H1 (cell line): ENCODE data around the gene GMEB2. TPM values are rescaled to one million over a fixed set of nuclear protein-coding genes. Genes with fewer than 3 reads are reported as not detected.
"Not testable (repeated sequence)": the region's sequence is repeated elsewhere in the genome, so short reads cannot be mapped to it uniquely, and the experiment has no call there.

Source experiments
- CTCF ChIA-PET: fragments of 300-600 bp; sonication (Branson Sonifier 250); formaldehyde crosslinking; loops from one replicate; lab custom pipeline; 2021; ENCODE audit not compliant: partially characterized antibody; lab: Charles Lee
- POLR2A ChIA-PET: fragments of 300-600 bp; sonication (Branson Sonifier 250); formaldehyde crosslinking; loops from one replicate; lab custom pipeline; 2021; ENCODE audit warnings: inconsistent platforms; ENCODE audit not compliant: partially characterized antibody; lab: Charles Lee
- DNase-seq, 2 experiments: peaks; one replicate each; pipeline versions ENCODE4 v3.0.0 to v3.0.0-alpha.2; 2010 to 2022; ENCODE audit warnings: low spot score in 2 of 2, low read depth in 1 of 2, mixed read lengths in 1 of 2
- FAIRE-seq: peaks from 2 replicates; lab custom pipeline; 2011; peaks lifted over from hg19 to GRCh38; lab: Jason Lieb, UNC
- H2AFZ ChIP-seq: 2 replicates; pipeline ENCODE4 v1.8.1; 2012; ENCODE audit warnings: low read length, inconsistent platforms
- H2AK5ac ChIP-seq: 2 replicates; pipeline ENCODE4 v1.6.1; 2013; ENCODE audit warnings: low read depth, low read length
- H2BK120ac ChIP-seq: replicated peaks from 2 replicates; pipeline ENCODE3; 2013; ENCODE audit warnings: low read depth, low read length, inconsistent platforms
- H2BK12ac ChIP-seq: 2 replicates; pipeline ENCODE4 v1.6.1; 2013; ENCODE audit warnings: low read depth, low read length
- H2BK15ac ChIP-seq: 2 replicates; pipeline ENCODE4 v1.6.1; 2013; ENCODE audit warnings: low read length
- H2BK20ac ChIP-seq: 2 replicates; pipeline ENCODE4 v1.6.1; 2013; ENCODE audit warnings: low read length
- H2BK5ac ChIP-seq: 2 replicates; pipeline ENCODE4 v1.6.1; 2013; ENCODE audit warnings: low read depth, low read length
- H3K14ac ChIP-seq: 2 replicates; pipeline ENCODE4 v1.6.1; 2013; ENCODE audit warnings: inconsistent platforms; ENCODE audit not compliant: insufficient read length
- H3K18ac ChIP-seq: 2 replicates; pipeline ENCODE4 v1.6.1; 2013; ENCODE audit warnings: low read length; ENCODE audit errors: extremely low read depth
- H3K23ac ChIP-seq: 2 replicates; pipeline ENCODE4 v1.6.1; 2013; ENCODE audit warnings: inconsistent platforms; ENCODE audit not compliant: insufficient read length
- H3K23me2 ChIP-seq: 2 replicates; pipeline ENCODE4 v1.6.1; 2013; ENCODE audit warnings: low read depth, low read length
- H3K27ac ChIP-seq: 2 replicates; pipeline ENCODE4 v1.6.1; 2011; ENCODE audit warnings: low read depth, low read length, inconsistent platforms
- H3K27me3 ChIP-seq, 4 experiments: replicated peaks in 1 of 4; 1 replicate in 1 of 4; 2 replicates in 3 of 4; pipeline versions ENCODE4 v1.6.1 to v1.8.1; 2011 to 2013; ENCODE audit warnings: low read length in 3 of 4, mild to moderate bottlenecking in 3 of 4, inconsistent platforms in 2 of 4, mixed read lengths in 2 of 4, moderate library complexity in 1 of 4; ENCODE audit not compliant: control insufficient read depth in 3 of 4, insufficient read depth in 3 of 4; ENCODE audit errors: extremely low read depth in 1 of 4
- H3K36me3 ChIP-seq, 4 experiments: 2 replicates each; pipeline versions ENCODE4 v1.6.1 to v1.8.1; 2011 to 2013; ENCODE audit warnings: mild to moderate bottlenecking in 4 of 4, low read length in 3 of 4, moderate library complexity in 2 of 4, control low read depth in 1 of 4, inconsistent platforms in 1 of 4; ENCODE audit not compliant: insufficient read depth in 4 of 4, control insufficient read depth in 2 of 4
- H3K4ac ChIP-seq: replicated peaks from 2 replicates; pipeline ENCODE3; 2013; ENCODE audit warnings: low read length, low read depth, mixed read lengths, inconsistent platforms; ENCODE audit not compliant: insufficient read length
- H3K4me1 ChIP-seq, 4 experiments: replicated peaks in 1 of 4; 1 replicate in 1 of 4; 2 replicates in 3 of 4; pipeline versions ENCODE4 v1.6.1 to v1.8.1; 2011 to 2013; ENCODE audit warnings: low read length in 3 of 4, inconsistent platforms in 2 of 4, mixed read lengths in 1 of 4; ENCODE audit not compliant: insufficient read depth in 4 of 4, control insufficient read depth in 3 of 4
- H3K4me2 ChIP-seq, 2 experiments: 2 replicates each; pipeline versions ENCODE4 v1.6.1 to v1.8.1; 2011 to 2013; ENCODE audit warnings: low read depth in 2 of 2, low read length in 2 of 2, control low read depth in 1 of 2, inconsistent platforms in 1 of 2, mild to moderate bottlenecking in 1 of 2; ENCODE audit not compliant: insufficient read depth in 1 of 2
- H3K4me3 ChIP-seq, 4 experiments: fragments of 200-600, 300-600 bp in 1 of 4; sonication (generic), shearing (Covaris generic), sonication (Bioruptor Twin) in 1 of 4; 2 replicates each; pipeline versions ENCODE4 v1.5.1 to v1.8.1; 2011 to 2016; ENCODE audit warnings: low read length in 4 of 4, low read depth in 3 of 4, control low read depth in 2 of 4, inconsistent platforms in 2 of 4, mild to moderate bottlenecking in 2 of 4, mixed read lengths in 1 of 4, moderate library complexity in 1 of 4; ENCODE audit not compliant: insufficient read depth in 2 of 4; ENCODE audit errors: extremely low read depth in 1 of 4
- H3K56ac ChIP-seq: replicated peaks from 2 replicates; pipeline ENCODE3; 2013; ENCODE audit warnings: low read depth, mild to moderate bottlenecking, mixed read lengths, low read length, inconsistent platforms; ENCODE audit not compliant: insufficient read length
- H3K79me1 ChIP-seq: 2 replicates; pipeline ENCODE4 v1.6.1; 2013; ENCODE audit warnings: low read depth, low read length, control low read depth
- H3K79me2 ChIP-seq, 2 experiments: 2 replicates each; pipeline versions ENCODE4 v1.6.1 to v1.8.1; 2012 to 2013; ENCODE audit warnings: low read length in 2 of 2, mild to moderate bottlenecking in 2 of 2, inconsistent platforms in 1 of 2; ENCODE audit not compliant: insufficient read depth in 2 of 2, control insufficient read depth in 1 of 2
- H3K9ac ChIP-seq, 4 experiments: replicated peaks in 1 of 4; 1 replicate in 1 of 4; 2 replicates in 3 of 4; pipeline versions ENCODE4 v1.6.1 to v1.8.1; 2011 to 2013; ENCODE audit warnings: low read depth in 3 of 4, low read length in 3 of 4, control low read depth in 2 of 4, mild to moderate bottlenecking in 2 of 4, moderate library complexity in 2 of 4, inconsistent platforms in 1 of 4; ENCODE audit errors: extremely low read depth in 1 of 4
- H3K9me3 ChIP-seq, 2 experiments: 2 replicates each; pipeline versions ENCODE4 v1.6.1 to v1.8.1; 2012 to 2013; ENCODE audit warnings: mild to moderate bottlenecking in 2 of 2, moderate library complexity in 2 of 2, control low read depth in 1 of 2, inconsistent platforms in 1 of 2, low read depth in 1 of 2, low read length in 1 of 2, mixed read lengths in 1 of 2; ENCODE audit not compliant: insufficient read depth in 2 of 2
- H4K20me1 ChIP-seq, 2 experiments: replicated peaks in 1 of 2; 2 replicates each; pipeline versions ENCODE3 to v1.8.1; 2011 to 2013; ENCODE audit warnings: inconsistent platforms in 2 of 2, low read length in 2 of 2, mild to moderate bottlenecking in 1 of 2; ENCODE audit not compliant: insufficient read depth in 2 of 2, control insufficient read depth in 1 of 2
- H4K5ac ChIP-seq: 2 replicates; pipeline ENCODE4 v1.6.1; 2013; ENCODE audit warnings: low read length, low read depth, mixed read lengths, inconsistent platforms; ENCODE audit not compliant: insufficient read length
- H4K8ac ChIP-seq: 2 replicates; pipeline ENCODE4 v1.8.0; 2013; ENCODE audit warnings: mild to moderate bottlenecking, moderate library complexity, low read length, inconsistent platforms; ENCODE audit not compliant: insufficient read depth; ENCODE audit errors: extremely low read depth
- H4K91ac ChIP-seq: replicated peaks from 2 replicates; pipeline ENCODE3; 2013; ENCODE audit warnings: low read length, mixed read lengths, inconsistent platforms; ENCODE audit not compliant: insufficient read length
- WGBS, 2 experiments: shearing (Covaris generic) in 1 of 2; methylation state at CpG; one replicate each; pipeline versions ENCODE4 v1.1.6 to v1.1.7; 2013 to 2015; ENCODE audit warnings: low lambda C conversion rate in 2 of 2, mixed read lengths in 2 of 2, inconsistent platforms in 1 of 2, low coverage in 1 of 2, missing lambda C conversion rate in 1 of 2; ENCODE audit not compliant: insufficient replicate concordance in 2 of 2, insufficient coverage in 1 of 2, insufficient read length in 1 of 2; ENCODE audit errors: extremely low coverage in 1 of 2, missing lambda C conversion rate in 1 of 2; 5-methylcytosine and 5-hydroxymethylcytosine counted together
- polyA plus RNA-seq, 7 experiments: library from polyadenylated mRNA; depleted of rRNA in 3 of 7; stranded (reverse) in 5 of 7; unstranded in 2 of 7; fragments of >200 nt in 5 of 7; fragments of 200-250 nt in 2 of 7; gene quantifications; 1 replicate in 5 of 7; 2 replicates in 1 of 7; 4 replicates in 1 of 7; pipeline versions ENCODE4 v1.2.1 to v1.2.3, GENCODE V29; 2011 to 2013; ENCODE audit warnings: missing spikeins in 2 of 7, mixed read lengths in 2 of 7
- total RNA-seq: library from RNA; stranded (reverse); fragmentation: NEBNext Ultra II Directional; extraction: Animal tissue kit (Norgen Biotek cat#: 25700); gene quantifications from 2 replicates; pipeline ENCODE4 v1.2.1, GENCODE V29; 2021

Gene GMEB2
- total and polyA plus RNA-seq, 2 of the 8 experiments (the other 6 are each of a cell fraction or from before 2014, with no cell fraction given): 12.9 to 14.2 TPM

GRCh38 chr20:63571087-63571478 lies 55.8 kb downstream of the GMEB2 start:
- H2AK5ac ChIP-seq, H3K4me2 ChIP-seq, H4K20me1 ChIP-seq, POLR2A ChIA-PET, H3K79me2 ChIP-seq, H3K4ac ChIP-seq, H3K9me3 ChIP-seq, H3K27me3 ChIP-seq, H2BK20ac ChIP-seq, H2AFZ ChIP-seq, H2BK12ac ChIP-seq, DNase-seq, H2BK120ac ChIP-seq, H3K18ac ChIP-seq, H2BK15ac ChIP-seq, H2BK5ac ChIP-seq, H3K14ac ChIP-seq, H4K5ac ChIP-seq, H3K4me1 ChIP-seq, H3K36me3 ChIP-seq, H3K9ac ChIP-seq, H3K56ac ChIP-seq, H4K91ac ChIP-seq, H3K23ac ChIP-seq, H3K27ac ChIP-seq, H3K79me1 ChIP-seq, FAIRE-seq, H3K23me2 ChIP-seq, H3K4me3 ChIP-seq, H4K8ac ChIP-seq: not testable (repeated sequence)
- 72% methylated on average over 8 of the region's 11 CpGs; no CpG with 5 or more reads in 1 of the 2 experiments for WGBS, 2 experiments
- CTCF ChIA-PET: interaction anchor here (1.2 to 3.2 kb wide), 3 partner anchors 12 to 420 kb away, joined by 4 to 20 read pairs (median 10); partner anchors contain the start of gene PTK6
